SK-N-SH treated with all-trans-retinoic acid at 6 μM for 48 hours (cell line): ENCODE data around the gene SASH1.

Source experiments
- RARB ChIP-seq: fragments of 250-450 bp; sonication (Bioruptor Pico); IDR thresholded peaks from 2 replicates; pipeline ENCODE4 v1.8.0; 2021; ENCODE audit warnings: mild to moderate bottlenecking, moderate library complexity
- TOX ChIP-seq: fragments of 250-450 bp; sonication (Bioruptor Pico); IDR thresholded peaks from 2 replicates; pipeline ENCODE4 v1.8.0; 2021; ENCODE audit warnings: mild to moderate bottlenecking, moderate library complexity, borderline replicate concordance
- ZNF8 ChIP-seq: fragments of 450-650 bp; formaldehyde crosslinking; IDR thresholded peaks from 2 replicates; pipeline ENCODE4 v1.5.0; 2020; ENCODE audit warnings: mild to moderate bottlenecking, moderate library complexity

- TF ChIP-seq ZNF8 (CRISPR knock-in tag) (no peak), TOX (CRISPR knock-in tag) (no peak), RARB (CRISPR knock-in tag) (no peak)
Measured at GRCh38 chr6:148538261-148539190, 195.9 kb downstream of the SASH1 start.
